Activated T-cell treated with anti-CD3 and anti-CD28 coated beads, Interleukin-2, amount 50 U/mL, for 4 hours (primary cell): Measurements from ENCODE around the gene RASD1. TPM values are rescaled to one million over a fixed set of nuclear protein-coding genes. Genes with fewer than 3 reads are reported as not detected.

Source experiments
- ATAC-seq, 2 donors: fragments of 200-7000 bp; cut with Tn5 transposase; one replicate each; pipeline ENCODE4 v1.10.0; 2021
- DNase-seq: peaks from one replicate; pipeline ENCODE4 v3.0.0-alpha.2; 2020
- H3K27me3 Mint-ChIP-seq: one replicate; pipeline ENCODE4 v1.8.0; 2021; ENCODE audit warnings: low read depth, mixed read lengths
- H3K36me3 Mint-ChIP-seq: one replicate; pipeline ENCODE4 v1.8.0; 2022; ENCODE audit warnings: mixed read lengths; ENCODE audit not compliant: insufficient read depth
- H3K4me1 Mint-ChIP-seq: one replicate; pipeline ENCODE4 v1.8.0; 2021; ENCODE audit warnings: low read depth, mixed read lengths
- H3K4me3 Mint-ChIP-seq: one replicate; pipeline ENCODE4 v1.8.0; 2021; ENCODE audit warnings: mild to moderate bottlenecking, moderate library complexity, mixed read lengths
- H3K9me3 Mint-ChIP-seq: one replicate; pipeline ENCODE4 v1.8.0; 2021; ENCODE audit warnings: mixed read lengths
- total RNA-seq, 3 donors: library from RNA; stranded (reverse); gene quantifications; one replicate each; pipeline ENCODE4 v1.2.1, GENCODE V29; 2021

RASD1 gene
- total RNA-seq, 3 donors from 2014 or later = 0.87 to 1.3 (median 1.1) TPM

DNA sequence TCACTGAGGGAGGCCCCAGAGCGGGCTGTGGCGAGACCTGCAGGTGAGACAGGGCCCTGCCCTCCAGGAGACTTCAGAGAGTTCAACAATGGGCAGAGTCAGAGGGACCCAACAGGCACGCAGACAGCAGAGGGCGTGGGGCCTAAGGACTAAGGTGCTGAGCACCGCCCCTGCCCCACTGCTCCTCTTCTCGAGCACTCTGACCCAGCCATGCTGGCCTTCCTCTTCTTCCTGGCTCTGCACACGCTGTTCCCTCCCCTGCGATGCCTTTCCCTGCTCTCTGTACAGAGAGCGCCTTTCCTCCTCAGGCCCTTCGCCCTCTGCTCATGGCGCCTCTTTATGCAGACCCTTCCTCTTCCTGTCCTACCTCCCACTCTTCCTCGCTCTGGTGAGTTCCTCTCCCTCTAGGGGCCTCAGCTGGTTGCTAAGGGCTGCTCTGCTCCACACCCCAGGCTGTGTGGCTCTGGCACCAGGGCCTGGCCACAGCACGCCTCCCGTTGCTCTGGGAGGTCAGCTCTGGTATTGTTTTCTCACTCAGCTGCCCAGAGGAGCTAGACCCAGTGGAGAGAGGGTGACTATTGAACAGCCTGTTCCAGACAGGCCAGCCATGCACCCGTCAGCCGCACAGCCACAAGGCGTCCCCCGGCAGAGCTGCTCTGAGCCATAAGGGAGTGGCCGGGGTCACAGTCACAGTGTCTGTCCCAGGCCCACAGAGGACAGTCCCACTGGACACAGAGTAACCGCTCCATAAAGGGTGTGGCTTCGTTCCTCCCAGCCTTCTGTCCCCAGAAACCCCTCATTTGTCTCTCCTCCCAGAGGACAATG is 13.6 kb upstream of the RASD1 start:
- Mint-ChIP-seq H3K36me3 (no peaks in the 10 kb centered on the region), H3K4me1 (no peaks in the 10 kb centered on the region), H3K4me3 (no peak overlapping the region), H3K9me3 (no peaks in the 10 kb centered on the region), H3K27me3 (no peaks in the 10 kb centered on the region)
- DNase-seq = no peak
- ATAC-seq = no peak

DNA sequence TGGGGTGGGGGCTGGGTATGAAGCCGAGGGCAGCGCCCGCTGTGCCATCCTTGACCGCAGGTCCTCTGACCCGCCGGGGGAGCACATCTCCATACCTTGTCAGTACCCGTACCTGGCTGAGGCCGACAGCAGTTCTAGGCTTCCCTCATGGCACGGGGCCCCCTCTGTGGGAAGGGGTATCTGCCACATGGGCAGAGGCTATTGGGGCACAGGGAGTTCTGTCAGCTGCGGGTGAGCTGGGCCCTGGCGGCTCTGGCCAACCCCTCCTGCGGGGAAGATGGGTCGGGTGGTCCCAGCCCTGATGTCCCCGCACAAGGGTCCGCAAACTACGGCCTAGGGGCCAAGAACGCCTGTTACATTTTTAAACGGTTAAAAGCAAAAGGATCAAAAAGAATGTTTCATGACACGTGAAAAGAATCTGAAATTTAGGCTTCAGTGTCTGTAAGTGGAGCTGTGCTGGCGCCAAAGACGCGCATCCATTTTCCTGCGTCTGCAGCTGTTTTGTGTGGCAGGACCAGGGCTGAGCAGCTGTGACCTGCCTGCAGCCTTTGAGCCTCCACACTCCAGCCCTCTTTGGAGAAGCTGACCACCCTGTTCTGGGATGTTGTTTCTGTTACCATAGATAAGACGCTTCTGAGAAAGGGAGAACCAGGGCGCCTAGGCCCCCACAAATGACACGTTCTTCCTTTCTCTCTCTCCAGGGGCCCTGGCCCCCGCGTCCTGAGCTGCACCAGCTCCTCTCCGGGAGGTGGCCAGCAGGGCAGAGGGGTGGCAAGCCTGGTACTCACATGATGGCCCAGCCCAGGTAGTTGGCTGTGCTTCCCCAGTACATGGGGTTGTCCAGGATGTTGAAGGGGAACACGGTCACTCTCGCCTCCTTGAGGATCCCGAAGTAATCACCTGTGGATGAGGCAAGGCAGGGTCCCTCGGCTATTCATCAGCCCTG is 12.7 kb upstream of the RASD1 start:
- H3K4me1 Mint-ChIP-seq = no peaks in the 10 kb centered on the region
- no peak for ATAC-seq
- no peaks in the 10 kb centered on the region for H3K27me3 Mint-ChIP-seq
- H3K36me3 Mint-ChIP-seq = no peaks in the 10 kb centered on the region
- H3K9me3 Mint-ChIP-seq = no peaks in the 10 kb centered on the region
- H3K4me3 Mint-ChIP-seq = no peak overlapping the region
- no peak for DNase-seq

DNA sequence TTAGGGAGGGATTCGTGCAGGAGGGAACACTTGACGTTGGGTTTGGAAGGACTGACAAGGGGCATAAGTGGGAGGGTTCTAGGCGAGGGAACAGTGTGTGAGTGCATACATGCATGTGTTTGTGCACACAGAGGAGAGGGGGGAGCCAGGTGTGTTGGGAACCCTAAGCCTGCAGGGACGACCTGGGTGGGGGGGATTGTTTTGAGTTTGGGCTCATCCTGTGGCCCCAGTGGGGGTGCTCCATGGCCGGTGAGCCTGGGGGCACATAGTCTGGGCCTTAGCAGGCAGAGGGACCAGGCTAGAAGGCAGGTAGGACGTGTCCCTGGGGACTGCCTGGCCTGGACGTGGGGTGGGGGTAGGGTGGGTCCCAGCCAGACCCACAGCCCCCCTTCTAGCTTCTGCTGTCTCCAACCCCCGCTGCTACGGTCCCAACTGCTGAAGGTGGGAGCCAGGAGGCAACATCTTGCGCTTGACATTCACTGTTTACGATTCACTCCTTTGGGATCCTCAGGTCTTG is 11.9 kb upstream of the RASD1 start:
- DNase-seq (no peak), ATAC-seq (no peak)
- no peak overlapping the region for H3K4me3 Mint-ChIP-seq
- no peaks in the 10 kb centered on the region for H3K27me3 Mint-ChIP-seq
- no peaks in the 10 kb centered on the region for H3K9me3 Mint-ChIP-seq
- H3K36me3 Mint-ChIP-seq = no peaks in the 10 kb centered on the region
- H3K4me1 Mint-ChIP-seq = no peaks in the 10 kb centered on the region

DNA sequence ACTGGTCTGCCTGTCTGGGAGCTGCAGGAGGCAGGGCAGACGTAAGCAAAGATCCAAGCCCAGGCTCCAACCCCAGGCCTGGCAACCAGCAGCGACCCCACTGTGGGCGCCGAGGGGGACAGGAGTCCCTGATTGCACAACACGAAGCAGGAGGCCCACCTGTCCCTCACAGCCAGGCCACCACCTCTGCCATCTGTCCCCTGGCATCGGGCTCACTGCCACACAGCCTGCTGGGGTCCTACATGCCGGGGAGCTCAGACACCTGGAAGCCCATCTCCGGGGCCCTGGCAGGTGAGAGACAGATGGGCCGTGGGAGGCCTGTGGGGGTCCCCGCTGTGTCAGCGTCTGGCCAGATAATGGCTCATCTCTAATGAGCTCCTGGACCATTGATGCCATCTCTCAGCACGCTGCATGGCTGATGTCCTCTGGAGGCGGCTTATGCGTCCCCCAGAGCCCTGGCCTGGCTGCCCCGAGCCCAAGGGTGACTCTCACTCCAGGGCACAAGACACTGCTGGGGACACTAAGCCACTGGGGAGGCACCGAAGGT is 11.3 kb upstream of the RASD1 start:
- Mint-ChIP-seq H3K4me1 (no peaks in the 10 kb centered on the region), H3K4me3 (no peak overlapping the region), H3K9me3 (no peaks in the 10 kb centered on the region), H3K36me3 (no peaks in the 10 kb centered on the region), H3K27me3 (no peaks in the 10 kb centered on the region)
- no peak for ATAC-seq
- no peak for DNase-seq

- DNase-seq (no peak), ATAC-seq (no peak)
- Mint-ChIP-seq H3K36me3 (no peaks in the 10 kb centered on the region), H3K4me1 (no peaks in the 10 kb centered on the region), H3K9me3 (no peaks in the 10 kb centered on the region), H3K4me3 (no peak overlapping the region), H3K27me3 (no peaks in the 10 kb centered on the region)
These were observed 10.8 kb upstream of the RASD1 start for GRCh38 chr17:17506893-17507464.

GRCh38 chr17:17506181-17506741 is 10.1 kb upstream of the RASD1 start:
- Mint-ChIP-seq H3K27me3 (no peaks in the 10 kb centered on the region), H3K36me3 (no peaks in the 10 kb centered on the region), H3K4me1 (no peaks in the 10 kb centered on the region), H3K4me3 (no peak overlapping the region), H3K9me3 (no peaks in the 10 kb centered on the region)
- DNase-seq (no peak), ATAC-seq (no peak)

GRCh38 chr17:17505610-17506171 is 9.5 kb upstream of the RASD1 start:
- Mint-ChIP-seq H3K27me3 (no peaks in the 10 kb centered on the region), H3K4me1 (no peaks in the 10 kb centered on the region), H3K4me3 (no peak overlapping the region), H3K9me3 (no peaks in the 10 kb centered on the region), H3K36me3 (no peaks in the 10 kb centered on the region)
- ATAC-seq (no peak), DNase-seq (no peak)

- ATAC-seq = no peak
- H3K4me1 Mint-ChIP-seq = no peaks in the 10 kb centered on the region
- no peak overlapping the region for H3K4me3 Mint-ChIP-seq
- H3K36me3 Mint-ChIP-seq = no peaks in the 10 kb centered on the region
- peaks cover 2% of the 10 kb centered on the region for H3K27me3 Mint-ChIP-seq
- no peaks in the 10 kb centered on the region for H3K9me3 Mint-ChIP-seq
- DNase-seq = no peak
These were observed 9.0 kb upstream of the RASD1 start for GRCh38 chr17:17505151-17505550.

- ATAC-seq = no peak
- Mint-ChIP-seq H3K36me3 (no peaks in the 10 kb centered on the region), H3K9me3 (no peaks in the 10 kb centered on the region), H3K4me3 (no peak overlapping the region), H3K27me3 (peaks cover 2% of the 10 kb centered on the region), H3K4me1 (no peaks in the 10 kb centered on the region)
- no peak for DNase-seq
These were observed 8.3 kb upstream of the RASD1 start for GRCh38 chr17:17504341-17505140.

DNA sequence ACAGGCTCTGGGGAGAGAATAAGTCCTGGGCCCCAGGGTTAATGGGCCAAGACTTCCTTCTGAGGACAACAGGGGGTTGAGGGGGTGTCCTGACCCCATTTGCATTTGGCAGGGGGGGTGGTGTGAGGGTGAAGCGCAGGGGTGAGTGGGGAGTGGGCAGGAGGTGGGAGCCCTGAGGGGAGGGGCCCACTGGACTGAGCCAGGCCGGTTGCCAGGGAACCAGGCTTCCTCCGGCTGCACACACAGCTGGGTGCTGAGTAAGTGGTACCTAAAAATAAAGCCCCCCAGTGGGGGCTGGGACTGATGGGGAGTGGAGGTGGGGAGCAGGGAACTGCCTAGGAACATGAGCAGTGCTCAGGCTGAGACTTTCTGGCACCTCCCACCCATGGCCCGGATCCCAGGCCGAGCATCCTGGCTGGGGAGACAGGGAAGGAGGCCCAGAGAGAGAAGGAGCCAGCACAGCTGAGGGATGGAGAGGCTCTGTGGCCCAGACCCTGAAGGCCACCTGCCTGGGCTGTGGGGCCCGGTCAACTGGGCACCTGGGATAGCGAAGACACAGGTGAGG is 7.5 kb upstream of the RASD1 start:
- DNase-seq (no peak), ATAC-seq (no peak)
- Mint-ChIP-seq H3K9me3 (no peaks in the 10 kb centered on the region), H3K36me3 (no peaks in the 10 kb centered on the region), H3K4me1 (no peaks in the 10 kb centered on the region), H3K27me3 (peaks cover 2% of the 10 kb centered on the region), H3K4me3 (no peak overlapping the region)

GRCh38 chr17:17502741-17503565 is 6.8 kb upstream of the RASD1 start:
- H3K9me3 Mint-ChIP-seq = no peaks in the 10 kb centered on the region
- H3K4me1 Mint-ChIP-seq = no peaks in the 10 kb centered on the region
- ATAC-seq (no peak), DNase-seq (no peak)
- H3K4me3 Mint-ChIP-seq = no peak overlapping the region
- H3K27me3 Mint-ChIP-seq = peaks cover 2% of the 10 kb centered on the region
- no peaks in the 10 kb centered on the region for H3K36me3 Mint-ChIP-seq

DNA sequence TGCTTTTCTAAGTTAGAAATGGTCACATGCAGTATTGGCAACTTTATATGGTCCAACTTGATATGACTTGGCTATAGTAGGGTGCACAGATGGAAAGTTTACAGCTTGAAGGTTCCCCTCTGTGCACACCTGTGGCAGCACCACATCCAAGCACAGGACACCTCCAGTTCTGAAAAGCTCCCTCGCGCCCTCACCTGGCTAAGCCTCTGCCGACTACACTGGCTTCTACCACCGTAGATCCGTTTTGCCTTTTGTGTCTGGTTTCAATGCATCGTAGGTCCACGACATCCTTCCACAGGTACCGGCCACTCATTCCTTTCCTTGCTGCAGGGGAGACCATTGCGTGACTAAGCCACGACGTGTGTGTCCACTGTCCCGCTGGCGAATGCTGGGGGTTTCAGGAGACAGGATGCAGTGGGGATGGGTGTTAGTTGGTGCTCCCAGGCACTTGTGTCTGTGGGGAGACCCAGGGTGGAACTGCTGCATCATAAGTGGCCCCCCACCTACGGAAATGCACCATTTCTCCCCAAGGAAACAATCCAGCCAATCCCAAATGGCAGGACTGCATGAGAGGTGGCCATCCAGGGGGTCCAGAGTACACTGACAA is 4.9 kb upstream of the RASD1 start:
- no peak for DNase-seq

More for the DNA sequence above, 4.9 kb upstream of the RASD1 start:
- peaks cover 2% of the 10 kb centered on the region for H3K27me3 Mint-ChIP-seq
- H3K36me3 Mint-ChIP-seq = no peaks in the 10 kb centered on the region
- H3K4me1 Mint-ChIP-seq = peaks cover 3% of the 10 kb centered on the region
- ATAC-seq = no peak
- H3K4me3 Mint-ChIP-seq = no peak overlapping the region
- no peaks in the 10 kb centered on the region for H3K9me3 Mint-ChIP-seq
